HFFc6 (cell line): ENCODE results near the gene DZIP3. TPM values are rescaled to one million over a fixed set of nuclear protein-coding genes. Genes with fewer than 3 reads are reported as not detected.
A peak's percentile ranks its signal among the peaks of the same experiment; 100 is the strongest.
"Not testable (repeated sequence)": the region's sequence is repeated elsewhere in the genome, so short reads cannot be mapped to it uniquely, and the experiment has no call there.

Source experiments
- DNase-seq: peaks from one replicate; pipeline ENCODE4 v3.0.0-alpha.2; 2018
- H3K27ac Mint-ChIP-seq: 2 replicates; pipeline ENCODE4 v1.8.0; 2020; ENCODE audit warnings: mild to moderate bottlenecking, mixed read lengths
- H3K27me3 Mint-ChIP-seq: 2 replicates; pipeline ENCODE4 v1.8.0; 2021; ENCODE audit warnings: mild to moderate bottlenecking, moderate library complexity, mixed read lengths; ENCODE audit not compliant: insufficient read depth
- H3K36me3 Mint-ChIP-seq: 2 replicates; pipeline ENCODE4 v1.8.0; 2021; ENCODE audit warnings: low read depth, mixed read lengths
- H3K4me1 Mint-ChIP-seq: 2 replicates; pipeline ENCODE4 v1.8.0; 2020; ENCODE audit warnings: low read depth, mixed read lengths
- H3K4me3 Mint-ChIP-seq: 2 replicates; pipeline ENCODE4 v1.8.0; 2020; ENCODE audit warnings: mild to moderate bottlenecking, moderate library complexity, mixed read lengths
- H3K9me3 Mint-ChIP-seq: 2 replicates; pipeline ENCODE4 v1.8.0; 2020; ENCODE audit warnings: mild to moderate bottlenecking, mixed read lengths
- total RNA-seq, 6 experiments: library from RNA; stranded (reverse); fragmentation: NEBNext Ultra II Directional; extraction: Animal tissue kit (Norgen Biotek cat#: 25700); gene quantifications; 2 replicates in 1 of 6; 3 replicates in 5 of 6; pipeline ENCODE4 v1.2.3, GENCODE V29; 2021
- TF ChIP-seq, protein P1 (sequence below): fragments of 200-600 bp; sonication (generic); IDR thresholded peaks from 2 replicates; pipeline ENCODE4 v1.5.0; 2021; ENCODE audit warnings: antibody characterized with exemption, mild to moderate bottlenecking

The DZIP3 gene
- total RNA-seq, 6 experiments from 2014 or later, result 9.0 to 13.1 (median 11.9) TPM

GRCh38 chr3:108642526-108642925 is 53.0 kb downstream of the DZIP3 start:
- no peak overlapping the region for H3K27ac Mint-ChIP-seq
- DNase-seq, result no peak
- H3K27me3 Mint-ChIP-seq, result no peaks in the 10 kb centered on the region
- no peaks in the 10 kb centered on the region for H3K9me3 Mint-ChIP-seq
- TF ChIP-seq, protein P1, sequence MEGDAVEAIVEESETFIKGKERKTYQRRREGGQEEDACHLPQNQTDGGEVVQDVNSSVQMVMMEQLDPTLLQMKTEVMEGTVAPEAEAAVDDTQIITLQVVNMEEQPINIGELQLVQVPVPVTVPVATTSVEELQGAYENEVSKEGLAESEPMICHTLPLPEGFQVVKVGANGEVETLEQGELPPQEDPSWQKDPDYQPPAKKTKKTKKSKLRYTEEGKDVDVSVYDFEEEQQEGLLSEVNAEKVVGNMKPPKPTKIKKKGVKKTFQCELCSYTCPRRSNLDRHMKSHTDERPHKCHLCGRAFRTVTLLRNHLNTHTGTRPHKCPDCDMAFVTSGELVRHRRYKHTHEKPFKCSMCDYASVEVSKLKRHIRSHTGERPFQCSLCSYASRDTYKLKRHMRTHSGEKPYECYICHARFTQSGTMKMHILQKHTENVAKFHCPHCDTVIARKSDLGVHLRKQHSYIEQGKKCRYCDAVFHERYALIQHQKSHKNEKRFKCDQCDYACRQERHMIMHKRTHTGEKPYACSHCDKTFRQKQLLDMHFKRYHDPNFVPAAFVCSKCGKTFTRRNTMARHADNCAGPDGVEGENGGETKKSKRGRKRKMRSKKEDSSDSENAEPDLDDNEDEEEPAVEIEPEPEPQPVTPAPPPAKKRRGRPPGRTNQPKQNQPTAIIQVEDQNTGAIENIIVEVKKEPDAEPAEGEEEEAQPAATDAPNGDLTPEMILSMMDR, result no peak
- H3K4me1 Mint-ChIP-seq, result no peaks in the 10 kb centered on the region
- H3K4me3 Mint-ChIP-seq, result no peak overlapping the region
- no peaks in the 10 kb centered on the region for H3K36me3 Mint-ChIP-seq

DNA sequence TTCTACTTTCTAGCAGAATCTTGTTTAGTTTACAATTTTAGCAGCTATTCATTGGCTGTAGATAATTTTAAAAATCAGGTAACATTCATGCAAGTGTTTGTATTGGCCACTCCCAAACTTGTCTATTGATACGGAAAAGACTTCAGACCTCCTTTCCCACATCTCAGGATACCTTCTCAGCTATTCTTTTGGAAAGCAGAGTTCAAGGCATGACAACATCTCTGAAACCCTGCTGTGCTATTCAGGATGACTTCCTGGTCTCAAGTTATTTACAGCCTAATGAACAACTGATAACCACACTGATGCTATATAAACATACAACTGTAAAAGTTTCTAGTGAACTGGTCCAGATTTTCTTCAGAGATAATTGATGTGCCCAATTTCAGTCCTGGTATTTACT is 55.8 kb downstream of the DZIP3 start:
- H3K36me3 Mint-ChIP-seq, result no peaks in the 10 kb centered on the region
- TF ChIP-seq, protein P1, result no peak
- H3K4me3 Mint-ChIP-seq, result no peak overlapping the region
- no peak for DNase-seq
- no peaks in the 10 kb centered on the region for H3K4me1 Mint-ChIP-seq
- H3K27ac Mint-ChIP-seq, result no peak overlapping the region
- no peaks in the 10 kb centered on the region for H3K27me3 Mint-ChIP-seq
- no peaks in the 10 kb centered on the region for H3K9me3 Mint-ChIP-seq

DNA sequence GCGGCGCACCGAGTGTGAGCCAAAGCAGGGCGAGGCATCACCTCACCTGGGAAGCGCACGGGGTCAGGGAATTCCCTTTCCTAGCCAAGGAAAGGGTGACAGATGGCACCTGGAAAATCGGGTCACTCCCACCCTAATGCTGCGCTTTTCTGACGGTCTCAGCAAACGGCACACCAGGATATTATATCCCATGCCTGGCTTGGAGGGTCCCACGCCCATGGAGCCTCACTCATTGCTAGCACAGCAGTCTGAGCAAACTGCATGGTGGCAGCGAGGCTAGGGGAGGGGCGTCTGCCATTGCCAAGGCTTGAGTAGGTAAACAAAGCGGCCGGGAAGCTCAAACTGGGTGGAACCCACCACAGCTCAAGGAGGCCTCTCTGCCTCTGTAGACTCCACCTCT is 66.1 kb downstream of the DZIP3 start:
- H3K4me3 Mint-ChIP-seq, H3K9me3 Mint-ChIP-seq, H3K27me3 Mint-ChIP-seq, H3K27ac Mint-ChIP-seq, DNase-seq, H3K4me1 Mint-ChIP-seq: not testable (repeated sequence)
- peaks cover 19% of the 10 kb centered on the region; the same call in 1 of the 2 replicates for H3K36me3 Mint-ChIP-seq

- TF ChIP-seq, protein P1, result no peak
- H3K9me3 Mint-ChIP-seq, result no peaks in the 10 kb centered on the region
- no peak for DNase-seq
- 0 out of 2 replicates have a peak, but pooled peaks cover 2% of the 10 kb centered on the region for H3K36me3 Mint-ChIP-seq
- H3K27ac Mint-ChIP-seq, result no peak overlapping the region
- H3K27me3 Mint-ChIP-seq, result no peaks in the 10 kb centered on the region
- peak overlapping the region; percentile 49 for H3K4me3 Mint-ChIP-seq
- 0 out of 2 replicates have a peak, but pooled peaks cover 7% of the 10 kb centered on the region for H3K4me1 Mint-ChIP-seq
These were observed 72.2 kb downstream of the DZIP3 start for GRCh38 chr3:108661699-108662098.

DNA sequence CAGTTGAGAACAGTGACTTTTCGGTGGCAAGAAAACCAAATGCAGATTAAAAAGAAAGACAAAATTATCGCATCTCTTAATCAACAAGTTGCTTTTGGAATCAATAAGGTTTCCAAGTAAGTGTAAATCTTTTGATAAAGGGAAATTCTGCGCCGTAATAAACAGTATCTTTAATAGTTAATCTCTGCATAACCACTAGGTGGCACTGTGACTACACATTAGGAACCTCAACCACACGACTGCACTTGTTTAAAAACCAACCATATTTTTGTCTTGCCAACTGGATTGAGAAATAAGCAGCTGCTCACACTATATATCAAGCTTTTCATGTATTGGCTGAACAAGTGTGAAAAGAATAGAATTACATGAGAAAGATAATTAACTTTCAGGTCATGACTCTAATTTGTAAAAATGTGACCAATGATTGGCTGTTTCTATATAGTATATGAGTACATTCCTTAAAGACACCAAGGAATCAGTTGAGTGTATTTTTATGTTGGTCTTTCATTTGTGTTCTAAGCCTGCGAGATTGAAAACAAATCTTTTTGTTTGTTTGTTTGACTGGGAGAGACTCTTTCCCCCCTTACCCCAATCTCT is 72.7 kb downstream of the DZIP3 start:
- H3K4me3 Mint-ChIP-seq, result peak overlapping the region; percentile 49
- 0 out of 2 replicates have a peak, but pooled peaks cover 7% of the 10 kb centered on the region for H3K4me1 Mint-ChIP-seq

GRCh38 chr3:108664266-108664665 is 74.7 kb downstream of the DZIP3 start:
- no peak overlapping the region for H3K27ac Mint-ChIP-seq
- H3K36me3 Mint-ChIP-seq, result no peaks in the 10 kb centered on the region
- TF ChIP-seq, protein P1, result no peak
- H3K4me1 Mint-ChIP-seq, result 0 out of 2 replicates have a peak, but pooled peaks cover 7% of the 10 kb centered on the region
- H3K27me3 Mint-ChIP-seq, result no peaks in the 10 kb centered on the region
- DNase-seq, result no peak
- H3K9me3 Mint-ChIP-seq, result no peaks in the 10 kb centered on the region
- no peak overlapping the region for H3K4me3 Mint-ChIP-seq

More for the DNA sequence above, 72.7 kb downstream of the DZIP3 start:
- DNase-seq, result peak; percentile 63
- H3K36me3 Mint-ChIP-seq, result no peaks in the 10 kb centered on the region
- H3K27ac Mint-ChIP-seq, result no peak overlapping the region
- H3K27me3 Mint-ChIP-seq, result no peaks in the 10 kb centered on the region
- TF ChIP-seq, protein P1, result peak; percentile 95
- H3K9me3 Mint-ChIP-seq, result no peaks in the 10 kb centered on the region
